Neural cell (in vitro differentiated cells): ENCODE measurements around the gene DYRK2. TPM values are rescaled to one million over a fixed set of nuclear protein-coding genes. Genes with fewer than 3 reads are reported as not detected.

Experiments used
- H2AFZ ChIP-seq: fragments of 200-600, 300-800 bp; sonication (generic), shearing (Covaris generic); 2 replicates; pipeline ENCODE4 v1.6.0; 2014; ENCODE audit warnings: low read depth, mild to moderate bottlenecking, antibody characterized with exemption, low read length, moderate library complexity
- H3F3A ChIP-seq: fragments of 200-600 bp; shearing (Covaris generic); 2 replicates; pipeline ENCODE4 v1.6.1; 2016; ENCODE audit warnings: mild to moderate bottlenecking, moderate library complexity, mixed read lengths, antibody characterized with exemption, low read length; ENCODE audit not compliant: insufficient read depth, poor library complexity, severe bottlenecking
- H3K27ac ChIP-seq: fragments of 200-600, 300-800 bp; sonication (generic), shearing (Covaris generic); 2 replicates; pipeline ENCODE4 v1.5.1; 2014; ENCODE audit warnings: mild to moderate bottlenecking, low read length, moderate library complexity
- H3K27me3 ChIP-seq: fragments of 300-800, 200-600 bp; sonication (generic), shearing (Covaris generic); 2 replicates; pipeline ENCODE4 v1.6.0; 2014; ENCODE audit warnings: mild to moderate bottlenecking, low read depth, low read length, moderate library complexity; ENCODE audit not compliant: insufficient read depth
- H3K36me3 ChIP-seq: fragments of 300-800, 200-600 bp; sonication (generic), shearing (Covaris generic); 2 replicates; pipeline ENCODE4 v1.5.1; 2014; ENCODE audit warnings: mild to moderate bottlenecking, antibody characterized with exemption, low read length, moderate library complexity; ENCODE audit not compliant: insufficient read depth
- H3K4me2 ChIP-seq: fragments of 300-800, 200-600 bp; sonication (generic), shearing (Covaris generic); 2 replicates; pipeline ENCODE4 v1.6.0; 2014; ENCODE audit warnings: mild to moderate bottlenecking, low read length
- H3K4me3 ChIP-seq: fragments of 300-800, 200-600 bp; sonication (generic), shearing (Covaris generic); 2 replicates; pipeline ENCODE4 v1.5.1; 2014; ENCODE audit warnings: mild to moderate bottlenecking, low read length, moderate library complexity
- H3K79me2 ChIP-seq: fragments of 200-600 bp; shearing (Covaris generic); replicated peaks from 2 replicates; pipeline ENCODE4 v1.6.0; 2014; ENCODE audit warnings: mild to moderate bottlenecking, low read length, moderate library complexity; ENCODE audit not compliant: insufficient read depth
- H3K9ac ChIP-seq: fragments of 300-800, 200-600 bp; sonication (generic), shearing (Covaris generic); 2 replicates; pipeline ENCODE4 v1.6.1; 2016; ENCODE audit warnings: mild to moderate bottlenecking, low read length, mixed read lengths
- H3K9me2 ChIP-seq: fragments of 200-600 bp; shearing (Covaris generic); 2 replicates; pipeline ENCODE4 v1.6.1; 2016; ENCODE audit warnings: mild to moderate bottlenecking, low read length, mixed read lengths; ENCODE audit not compliant: insufficient read depth
- H3K9me3 ChIP-seq: fragments of 200-600, 300-800 bp; sonication (generic), shearing (Covaris generic); 2 replicates; pipeline ENCODE4 v1.6.1; 2016; ENCODE audit warnings: mild to moderate bottlenecking, mixed run types, low read length, moderate library complexity, mixed read lengths
- H4K20me1 ChIP-seq: fragments of 200-600 bp; shearing (Covaris generic); 2 replicates; pipeline ENCODE4 v1.6.1; 2016; ENCODE audit warnings: mild to moderate bottlenecking, mixed run types; ENCODE audit not compliant: insufficient read depth
- CTCF ChIP-seq: fragments of 450-650 bp; IDR thresholded peaks from 2 replicates; pipeline ENCODE4 v1.5.1; 2014; ENCODE audit warnings: antibody characterized with exemption, mild to moderate bottlenecking, moderate library complexity; ENCODE audit not compliant: poor library complexity, severe bottlenecking
- EP300 ChIP-seq: fragments of 450-650 bp; conservative IDR thresholded peaks from 2 replicates; pipeline ENCODE4 v1.6.1; 2014; ENCODE audit warnings: antibody characterized with exemption, mild to moderate bottlenecking, moderate library complexity; ENCODE audit not compliant: poor library complexity, severe bottlenecking
- EZH2 ChIP-seq: fragments of 200-600, 300-800 bp; shearing (Covaris generic), sonication (generic); IDR thresholded peaks from 2 replicates; pipeline ENCODE4 v1.6.1; 2014; ENCODE audit warnings: antibody characterized with exemption, low read length, borderline replicate concordance, mild to moderate bottlenecking; ENCODE audit not compliant: insufficient read depth, poor library complexity, severe bottlenecking
- MXI1 ChIP-seq: fragments of 450-650 bp; conservative IDR thresholded peaks from 2 replicates; pipeline ENCODE4 v1.6.1; 2014; ENCODE audit warnings: antibody characterized with exemption, mild to moderate bottlenecking; ENCODE audit not compliant: poor library complexity, severe bottlenecking
- POLR2AphosphoS5 ChIP-seq: IDR thresholded peaks from 2 replicates; pipeline ENCODE4 v1.6.1; 2012
- RAD21 ChIP-seq: fragments of 450-650 bp; conservative IDR thresholded peaks from 2 replicates; pipeline ENCODE4 v1.6.1; 2014; ENCODE audit warnings: antibody characterized with exemption, mild to moderate bottlenecking, moderate library complexity
- REST ChIP-seq: IDR thresholded peaks from 2 replicates; pipeline ENCODE4 v1.6.1; 2012; ENCODE audit warnings: borderline replicate concordance
- SMC3 ChIP-seq: fragments of 450-650 bp; conservative IDR thresholded peaks from 2 replicates; pipeline ENCODE4 v1.6.1; 2014; ENCODE audit warnings: antibody characterized with exemption, mild to moderate bottlenecking, moderate library complexity; ENCODE audit not compliant: poor library complexity
- TAF1 ChIP-seq: IDR thresholded peaks from 2 replicates; pipeline ENCODE4 v1.6.1; 2012; ENCODE audit warnings: low read depth
- polyA plus RNA-seq: library from polyadenylated mRNA; depleted of rRNA; stranded (reverse); fragments of >200 nt; gene quantifications from 2 replicates; pipeline ENCODE4 v1.2.3, GENCODE V29; 2014

DYRK2 gene
- polyA plus RNA-seq, 1 donor from 2014 or later, result 50.6 TPM

GRCh38 chr12:67633024-67633610 lies 15.4 kb upstream of the DYRK2 start:
- Histone ChIP-seq H3K9me2 (no peaks in the 10 kb centered on the region), H4K20me1 (no peaks in the 10 kb centered on the region), H3K27ac (no peak overlapping the region), H3K4me3 (no peak overlapping the region), H3K9me3 (no peaks in the 10 kb centered on the region), H3K9ac (no peak overlapping the region), H3K79me2 (no peaks in the 10 kb centered on the region), H2AFZ (no peak overlapping the region), H3K4me2 (peak overlapping the region; percentile 18), H3F3A (no peaks in the 10 kb centered on the region), H3K27me3 (no peaks in the 10 kb centered on the region), H3K36me3 (no peaks in the 10 kb centered on the region)
- no peak for TF ChIP-seq EZH2
- no peak for TF ChIP-seq MXI1
- no peak for TF ChIP-seq EP300
- TF ChIP-seq REST, result no peak
- TF ChIP-seq CTCF, result no peak
- TF ChIP-seq POLR2AphosphoS5, result no peak
- TF ChIP-seq TAF1, result no peak
- no peak for TF ChIP-seq RAD21
- no peak for TF ChIP-seq SMC3

GRCh38 chr12:67633708-67634107 lies 14.8 kb upstream of the DYRK2 start:
- H3K4me2 ChIP-seq, result no peak overlapping the region
- no peak for TF ChIP-seq SMC3
- no peak for TF ChIP-seq CTCF
- TF ChIP-seq MXI1, result no peak
- TF ChIP-seq RAD21, result no peak
- no peak for TF ChIP-seq POLR2AphosphoS5
- TF ChIP-seq REST, result no peak
- TF ChIP-seq EZH2, result no peak
- TF ChIP-seq EP300, result no peak
- no peak for TF ChIP-seq TAF1
- H3K9me2 ChIP-seq, result no peaks in the 10 kb centered on the region
- H3K9ac ChIP-seq, result no peak overlapping the region
- H3K9me3 ChIP-seq, result no peaks in the 10 kb centered on the region
- H3K4me3 ChIP-seq, result no peak overlapping the region
- H3K27ac ChIP-seq, result no peak overlapping the region
- no peaks in the 10 kb centered on the region for H3K79me2 ChIP-seq
- no peaks in the 10 kb centered on the region for H3F3A ChIP-seq
- no peaks in the 10 kb centered on the region for H4K20me1 ChIP-seq
- H3K27me3 ChIP-seq, result no peaks in the 10 kb centered on the region
- no peak overlapping the region for H2AFZ ChIP-seq
- no peaks in the 10 kb centered on the region for H3K36me3 ChIP-seq
